ENCODE data around the gene TRIM65. TPM values are rescaled to one million over a fixed set of nuclear protein-coding genes. Genes with fewer than 3 reads are reported as not detected.
A peak's percentile ranks its signal among the peaks of the same experiment; 100 is the strongest.

The TRIM65 gene
- total RNA-seq (2022): 23.1 and 25.2 TPM in 2 replicates
- percentile 72 among the genes with signal in this experiment for Bru-seq, nascent RNA
- BruChase-seq, experiment 1, labeled RNA remaining after a 2-hour chase: percentile 84 among the genes with signal in this experiment
- BruChase-seq, experiment 2, labeled RNA remaining after a 6-hour chase: percentile 88 among the genes with signal in this experiment
- long read RNA-seq, partial matches to known transcripts: 1 of 17 reads
- long read RNA-seq, other reads (novel, unspliced or antisense): 10 of 17 reads

- peak within 1 kb of the TSS; percentile 72 for H3K4me3 Mint-ChIP-seq (ENCODE audit: unreplicated experiment)
- peak within 1 kb of the TSS; percentile 94 for H3K27ac Mint-ChIP-seq (ENCODE audit: unreplicated experiment)
- Histone ChIP-seq H3K4me3 (ENCODE audit: low read depth, low read length) (peak within 1 kb of the TSS; percentile 88), H3K36me3 (ENCODE audit: control insufficient read depth, insufficient read depth, low read length) (peaks cover 4% of the 10 kb centered on the region; the same call in 1 of the 2 replicates), H3K27me3 (replicated peaks; ENCODE audit: control insufficient read depth, insufficient read depth, low read length) (no peaks in the 10 kb centered on the region), H3K4me1 (peaks cover 21% of the 10 kb centered on the region), H3K9me3 (no peaks in the 10 kb centered on the region)
- H3K9me3 Mint-ChIP-seq (ENCODE audit: unreplicated experiment): no peaks in the 10 kb centered on the region
- H3K4me1 Mint-ChIP-seq (ENCODE audit: low read depth, unreplicated experiment): peaks cover 19% of the 10 kb centered on the region
- ChIA-PET CTCF (interaction anchor here (0.5 to 1.9 kb wide), 14 partner anchors 8 to 1392 kb away, joined by 3 to 25 read pairs (median 4); partner anchors contain the start of genes MRPL38 and WBP2), POLR2A (interaction anchor here (0.5 to 1.4 kb wide), 6 partner anchors 8 to 117 kb away, joined by 3 to 9 read pairs (median 6); partner anchors contain the start of genes FBF1, MRPL38 and WBP2)
- intact Hi-C loops (cut with micrococcal nuclease; ENCODE audit: unreplicated experiment): loop anchor here (5.0 kb wide), 1 partner anchor 114 kb away; the partner anchor contains the start of gene UNK
- no peaks in the 10 kb centered on the region for H3K27me3 Mint-ChIP-seq (ENCODE audit: insufficient read depth, unreplicated experiment)
- no TSS peak for BruUV-seq (replicated peaks)
- peaks cover 70% of the 10 kb centered on the region for H3K36me3 Mint-ChIP-seq (ENCODE audit: insufficient read depth, unreplicated experiment)
- TF ChIP-seq CTCF (IDR thresholded peaks at IDR 0.05; ENCODE audit: insufficient read depth in 1 of 2, low read depth in 1 of 2, low read length in 1 of 2, severe bottlenecking in 1 of 2, unreplicated experiment in 1 of 2): peak in 1 of 2 experiments; percentile 36
- peak; percentile 80 to 87 for DNase-seq
These were observed at the start of gene TRIM65 for GRCh38 chr17:75896415-75897159. TRIM65 (minus strand) TSS chr17:75896951; CDS start chr17:75896937, 14 bp downstream.

- no peaks in the 10 kb centered on the region; the same call in none of the 2 replicates for H3K36me3 ChIP-seq (ENCODE audit: control insufficient read depth, insufficient read depth, low read length)
- Mint-ChIP-seq H3K4me3 (ENCODE audit: unreplicated experiment) (no peak overlapping the region), H3K27me3 (ENCODE audit: insufficient read depth, unreplicated experiment) (no peaks in the 10 kb centered on the region), H3K36me3 (ENCODE audit: insufficient read depth, unreplicated experiment) (peaks cover 51% of the 10 kb centered on the region), H3K4me1 (ENCODE audit: low read depth, unreplicated experiment) (no peaks in the 10 kb centered on the region), H3K27ac (ENCODE audit: unreplicated experiment) (no peak overlapping the region), H3K9me3 (ENCODE audit: unreplicated experiment) (no peaks in the 10 kb centered on the region)
- H3K27me3 ChIP-seq (replicated peaks; ENCODE audit: control insufficient read depth, insufficient read depth, low read length): no peaks in the 10 kb centered on the region
- intact Hi-C loops (cut with micrococcal nuclease; ENCODE audit: unreplicated experiment): no loop called here
- no peak for TF ChIP-seq CTCF (IDR thresholded peaks at IDR 0.05; ENCODE audit: insufficient read depth in 1 of 2, low read depth in 1 of 2, low read length in 1 of 2, severe bottlenecking in 1 of 2, unreplicated experiment in 1 of 2)
- H3K4me1 ChIP-seq: no peaks in the 10 kb centered on the region
- no peaks in the 10 kb centered on the region for H3K9me3 ChIP-seq
- ChIA-PET CTCF (no interaction called here), POLR2A (interaction anchor here (0.7 kb wide), 1 partner anchor 127 kb away, joined by 3 read pairs; the partner anchor contains the start of gene SRP68)
- BruUV-seq (replicated peaks): no TSS peak
- no peak for DNase-seq
- no peak overlapping the region for H3K4me3 ChIP-seq (ENCODE audit: low read depth, low read length)
These were observed 48.5 kb upstream of the TRIM65 start for GRCh38 chr17:75945211-75945610.

- no TSS peak for BruUV-seq (replicated peaks)
- Histone ChIP-seq H3K27me3 (replicated peaks; ENCODE audit: control insufficient read depth, insufficient read depth, low read length) (no peaks in the 10 kb centered on the region), H3K4me3 (ENCODE audit: low read depth, low read length) (no peak overlapping the region), H3K4me1 (no peaks in the 10 kb centered on the region), H3K9me3 (no peaks in the 10 kb centered on the region), H3K36me3 (ENCODE audit: control insufficient read depth, insufficient read depth, low read length) (no peaks in the 10 kb centered on the region; the same call in none of the 2 replicates)
- H3K4me1 Mint-ChIP-seq (ENCODE audit: low read depth, unreplicated experiment): no peaks in the 10 kb centered on the region
- TF ChIP-seq CTCF (IDR thresholded peaks at IDR 0.05; ENCODE audit: insufficient read depth in 1 of 2, low read depth in 1 of 2, low read length in 1 of 2, severe bottlenecking in 1 of 2, unreplicated experiment in 1 of 2): no peak
- POLR2A ChIA-PET: no interaction called here
- H3K36me3 Mint-ChIP-seq (ENCODE audit: insufficient read depth, unreplicated experiment): peaks cover 34% of the 10 kb centered on the region
- H3K27ac Mint-ChIP-seq (ENCODE audit: unreplicated experiment): no peak overlapping the region
- H3K9me3 Mint-ChIP-seq (ENCODE audit: unreplicated experiment): no peaks in the 10 kb centered on the region
- intact Hi-C loops (cut with micrococcal nuclease; ENCODE audit: unreplicated experiment): no loop called here
- DNase-seq: no peak
- CTCF ChIA-PET: no interaction called here
- no peaks in the 10 kb centered on the region for H3K27me3 Mint-ChIP-seq (ENCODE audit: insufficient read depth, unreplicated experiment)
- H3K4me3 Mint-ChIP-seq (ENCODE audit: unreplicated experiment): no peak overlapping the region
These were observed 46.7 kb upstream of the TRIM65 start for GRCh38 chr17:75943491-75943890.
